Activated CD4-positive, CD25-positive, alpha-beta regulatory T cell treated with anti-CD3 and anti-CD28 coated beads, Interleukin-2, amount 50 U/mL, for 24 hours (primary cell): ENCODE data around the gene SEC31A.
"Not testable (repeated sequence)": the region's sequence is repeated elsewhere in the genome, so short reads cannot be mapped to it uniquely, and the experiment has no call there.

ENCODE experiments used
- ATAC-seq, 2 donors: fragments of 150-1000 bp; cut with Tn5 transposase; one replicate each; pipeline ENCODE4 v1.10.0; 2021; ENCODE audit warnings: mild to moderate bottlenecking in 1 of 2, moderate library complexity in 1 of 2

Gene SEC31A

GRCh38 chr4:82891707-82892466 is 934 bp upstream of the SEC31A start:
- no peak for ATAC-seq

- ATAC-seq = no peak
Observed at GRCh38 chr4:82890528-82890900, 439 bp downstream of the SEC31A start.

- no peak for ATAC-seq
Observed at GRCh38 chr4:82889287-82889686, 1.7 kb downstream of the SEC31A start.

- no peak for ATAC-seq
Observed at GRCh38 chr4:82886147-82886942, 4.6 kb downstream of the SEC31A start.

- ATAC-seq = no peak
Observed at GRCh38 chr4:82885410-82885809, 5.5 kb downstream of the SEC31A start.

- no peak for ATAC-seq
Observed at GRCh38 chr4:82868572-82868971, 22.4 kb downstream of the SEC31A start.

- ATAC-seq = no peak
Observed at GRCh38 chr4:82866706-82867385, 24.1 kb downstream of the SEC31A start.

- not testable (repeated sequence) for ATAC-seq
Observed at GRCh38 chr4:82866033-82866432, 24.9 kb downstream of the SEC31A start.

- ATAC-seq = peak; percentile 74 to 76
Observed at GRCh38 chr4:82865592-82865991, 25.4 kb downstream of the SEC31A start.

GRCh38 chr4:82864336-82864979 is 26.5 kb downstream of the SEC31A start:
- ATAC-seq = peak; percentile 9 to 58

- no peak for ATAC-seq
Observed at GRCh38 chr4:82861529-82861928, 29.4 kb downstream of the SEC31A start.

- ATAC-seq = not testable (repeated sequence)
Observed at GRCh38 chr4:82860487-82860886, 30.5 kb downstream of the SEC31A start.

- ATAC-seq = no peak
Observed at GRCh38 chr4:82852751-82853285, 38.1 kb downstream of the SEC31A start.

GRCh38 chr4:82851885-82852750 is 38.8 kb downstream of the SEC31A start:
- no peak for ATAC-seq

- no peak for ATAC-seq
Observed at GRCh38 chr4:82851318-82851717, 39.6 kb downstream of the SEC31A start.

- ATAC-seq = no peak
Observed at GRCh38 chr4:82850684-82851083, 40.3 kb downstream of the SEC31A start.

GRCh38 chr4:82848706-82849105 is 42.2 kb downstream of the SEC31A start:
- ATAC-seq = no peak

- no peak for ATAC-seq
Observed at GRCh38 chr4:82842593-82842992, 48.4 kb downstream of the SEC31A start.

GRCh38 chr4:82839624-82840023 is 51.3 kb downstream of the SEC31A start:
- no peak for ATAC-seq

- no peak for ATAC-seq
Observed at GRCh38 chr4:82833696-82834313, 57.1 kb downstream of the SEC31A start.

- not testable (repeated sequence) for ATAC-seq
Observed at GRCh38 chr4:82833060-82833459, 57.9 kb downstream of the SEC31A start.
